Adipocyte (in vitro differentiated cells): ENCODE measurements around the gene RDH11.
A peak's percentile ranks its signal among the peaks of the same experiment; 100 is the strongest.

Experiments
- DNase-seq: peaks from one replicate; pipeline ENCODE4 v3.0.0-alpha.2; 2015; ENCODE audit warnings: low read depth
- H3K27me3 ChIP-seq: replicated peaks from 2 replicates; pipeline ENCODE4 v1.7.0; 2013; ENCODE audit warnings: mild to moderate bottlenecking, low read length, moderate library complexity; ENCODE audit not compliant: control insufficient read depth, insufficient read depth
- H3K36me3 ChIP-seq: 2 replicates; pipeline ENCODE4 v1.7.0; 2013; ENCODE audit warnings: low read length, mild to moderate bottlenecking, moderate library complexity; ENCODE audit not compliant: control insufficient read depth, insufficient read depth, severe bottlenecking
- H3K4me1 ChIP-seq: 2 replicates; pipeline ENCODE4 v1.7.0; 2013; ENCODE audit warnings: mild to moderate bottlenecking, low read length, moderate library complexity; ENCODE audit not compliant: control insufficient read depth, insufficient read depth
- H3K4me3 ChIP-seq: 2 replicates; pipeline ENCODE4 v1.7.0; 2013; ENCODE audit warnings: mild to moderate bottlenecking, low read length, moderate library complexity
- H3K9ac ChIP-seq: 2 replicates; pipeline ENCODE4 v1.7.0; 2013; ENCODE audit warnings: mild to moderate bottlenecking, low read length, moderate library complexity
- H3K9me3 ChIP-seq: 2 replicates; pipeline ENCODE4 v1.7.0; 2013; ENCODE audit warnings: mild to moderate bottlenecking, low read length, moderate library complexity; ENCODE audit not compliant: control insufficient read depth

The RDH11 gene

DNA sequence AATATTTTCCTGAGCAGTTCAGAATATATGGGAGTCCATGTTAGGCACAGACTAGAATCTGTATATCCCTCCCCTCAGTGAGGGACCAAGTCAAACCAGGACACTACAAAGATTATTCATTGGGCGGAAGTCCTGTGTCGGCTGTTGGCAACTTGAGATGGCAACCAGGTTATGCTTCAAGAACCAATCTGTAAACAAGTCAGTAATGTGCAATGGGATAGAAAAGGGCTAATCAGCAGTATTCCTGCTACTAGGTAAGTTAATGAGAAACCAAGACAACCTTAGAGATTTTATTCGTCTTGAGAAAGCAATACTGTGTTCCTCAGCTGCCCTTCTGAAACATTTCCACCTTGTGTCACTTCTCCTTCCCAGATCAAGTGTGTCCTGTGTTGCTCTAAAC, 49.4 kb downstream of the RDH11 start:
- Histone ChIP-seq H3K9me3 (no peaks in the 10 kb centered on the region), H3K27me3 (no peaks in the 10 kb centered on the region), H3K36me3 (peaks cover 56% of the 10 kb centered on the region), H3K4me3 (no peak overlapping the region), H3K4me1 (peaks cover 22% of the 10 kb centered on the region), H3K9ac (no peak overlapping the region)
- DNase-seq = no peak

DNA sequence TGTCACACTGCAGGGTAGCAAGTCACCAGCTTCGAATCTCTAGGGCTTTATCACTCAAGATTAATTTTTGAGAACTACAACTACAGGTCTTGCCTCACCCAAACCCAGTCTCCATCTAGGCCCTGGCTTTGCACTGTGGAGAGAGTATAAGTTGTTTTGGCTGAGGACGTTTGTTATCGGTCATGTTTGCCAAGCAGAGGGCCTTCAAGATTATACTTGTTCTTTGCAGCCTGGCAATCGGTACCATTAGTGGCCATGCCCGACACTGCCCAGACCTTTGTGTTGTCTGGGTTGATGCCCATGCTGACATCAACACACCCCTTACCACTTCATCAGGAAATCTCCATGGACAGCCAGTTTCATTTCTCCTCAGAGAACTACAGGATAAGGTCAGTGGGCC, 50.1 kb downstream of the RDH11 start:
- DNase-seq = no peak
- H3K9ac ChIP-seq = no peak overlapping the region
- H3K27me3 ChIP-seq = no peaks in the 10 kb centered on the region
- H3K36me3 ChIP-seq = peaks cover 49% of the 10 kb centered on the region
- H3K9me3 ChIP-seq = no peaks in the 10 kb centered on the region
- no peak overlapping the region for H3K4me3 ChIP-seq
- H3K4me1 ChIP-seq = peaks cover 14% of the 10 kb centered on the region

DNA sequence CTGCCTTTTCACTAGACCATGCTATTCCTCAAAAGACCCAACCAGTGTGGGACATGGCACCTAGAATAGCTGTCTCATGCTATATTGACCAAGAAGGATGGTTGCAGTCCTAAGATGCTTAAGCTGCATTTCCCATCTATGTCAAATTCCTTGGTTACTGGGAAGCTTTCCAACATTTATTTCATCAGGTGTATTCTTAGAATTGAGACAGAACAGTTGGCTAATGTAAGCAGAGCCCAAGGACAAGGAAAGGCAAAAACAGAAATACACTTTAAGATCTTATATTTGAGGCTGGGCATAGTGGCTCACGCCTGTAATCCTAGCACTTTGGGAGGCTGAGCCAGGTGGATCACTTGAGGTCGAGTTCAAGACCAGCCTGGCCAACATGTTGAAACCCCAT, 51.1 kb downstream of the RDH11 start:
- H3K4me1 ChIP-seq = peaks cover 6% of the 10 kb centered on the region
- peaks cover 39% of the 10 kb centered on the region for H3K36me3 ChIP-seq
- H3K9ac ChIP-seq = no peak overlapping the region
- H3K4me3 ChIP-seq = no peak overlapping the region
- no peaks in the 10 kb centered on the region for H3K27me3 ChIP-seq
- DNase-seq = peak; percentile 35
- H3K9me3 ChIP-seq = no peaks in the 10 kb centered on the region

DNA sequence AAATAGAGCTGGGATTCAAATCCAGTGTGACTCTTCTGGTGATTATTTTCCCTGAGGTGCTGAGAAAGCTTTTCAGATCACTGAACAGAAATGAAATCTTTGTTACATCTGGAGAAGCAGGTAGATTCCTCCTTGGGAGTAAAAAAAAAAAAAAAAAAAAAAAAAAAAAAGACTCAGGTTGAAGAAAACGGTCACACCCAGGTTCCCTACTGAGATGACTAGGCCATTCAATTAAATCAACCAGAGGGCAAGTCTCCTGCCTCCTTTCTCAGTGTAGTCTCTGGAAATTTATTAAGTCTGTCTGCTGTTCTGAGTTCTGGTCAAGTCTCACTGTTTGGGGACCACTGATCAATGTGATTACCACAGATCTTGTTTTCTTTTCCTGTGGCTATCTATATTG, 51.9 kb downstream of the RDH11 start:
- Histone ChIP-seq H3K4me1 (peaks cover 6% of the 10 kb centered on the region), H3K9me3 (no peaks in the 10 kb centered on the region), H3K36me3 (peaks cover 32% of the 10 kb centered on the region), H3K27me3 (no peaks in the 10 kb centered on the region), H3K9ac (no peak overlapping the region), H3K4me3 (no peak overlapping the region)
- DNase-seq = no peak

DNA sequence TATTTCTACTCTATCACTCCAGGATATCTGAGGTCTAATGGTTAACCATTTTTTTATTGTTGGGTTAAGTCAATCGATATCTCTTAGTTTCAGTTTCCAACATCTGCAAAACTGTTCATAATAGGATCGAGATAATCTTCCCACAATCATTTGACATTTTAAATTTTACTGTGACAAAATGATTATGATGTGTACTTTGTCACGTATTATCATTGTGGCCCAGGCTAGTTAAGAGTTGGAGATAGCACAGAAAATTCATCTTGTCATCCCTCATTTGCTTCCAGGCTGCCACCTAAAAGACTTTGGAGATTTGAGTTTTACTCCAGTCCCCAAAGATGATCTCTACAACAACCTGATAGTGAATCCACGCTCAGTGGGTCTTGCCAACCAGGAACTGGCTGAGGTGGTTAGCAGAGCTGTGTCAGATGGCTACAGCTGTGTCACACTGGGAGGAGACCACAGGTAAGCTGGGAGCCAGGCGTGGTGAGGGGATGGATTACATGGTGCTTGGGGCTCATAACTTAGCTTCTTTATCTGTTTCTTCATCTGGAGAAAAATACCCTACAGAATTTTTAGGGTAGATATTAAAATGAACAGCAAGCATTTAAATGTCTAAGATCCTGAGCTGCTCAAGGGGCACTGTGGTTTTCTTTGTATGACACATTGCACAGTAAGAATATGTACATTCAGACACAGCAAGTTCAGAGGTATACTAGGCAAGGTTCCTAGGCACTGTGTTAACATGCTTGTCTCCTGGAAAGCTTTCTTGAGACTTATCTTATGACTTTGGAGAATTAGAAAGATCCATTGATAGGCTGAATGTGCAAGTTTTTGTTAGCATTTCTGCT, 53.4 kb downstream of the RDH11 start:
- Histone ChIP-seq H3K4me3 (no peak overlapping the region), H3K36me3 (peaks cover 16% of the 10 kb centered on the region), H3K9ac (no peak overlapping the region), H3K9me3 (no peaks in the 10 kb centered on the region), H3K27me3 (no peaks in the 10 kb centered on the region), H3K4me1 (peaks cover 6% of the 10 kb centered on the region)
- no peak for DNase-seq

DNA sequence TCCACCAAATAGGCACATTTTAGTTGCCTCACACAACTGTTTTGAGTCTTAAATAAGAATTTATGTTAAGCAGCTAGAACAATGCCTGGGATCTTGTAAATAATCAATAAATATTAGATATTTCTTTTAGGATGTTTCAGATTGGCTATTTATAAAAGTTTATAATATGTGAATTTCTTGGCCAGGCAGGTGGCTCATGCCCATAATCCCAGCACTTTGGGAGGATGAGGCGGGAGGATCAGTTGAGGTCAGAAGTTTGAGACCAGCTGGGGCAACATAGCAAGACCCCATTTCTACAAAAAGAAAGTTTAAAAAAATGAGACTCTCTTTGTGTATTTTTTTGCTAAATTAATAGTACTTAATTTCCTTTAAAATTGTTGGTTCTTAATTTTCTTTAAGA, 54.1 kb downstream of the RDH11 start:
- Histone ChIP-seq H3K4me1 (peaks cover 9% of the 10 kb centered on the region), H3K9ac (no peak overlapping the region), H3K36me3 (peaks cover 10% of the 10 kb centered on the region), H3K27me3 (no peaks in the 10 kb centered on the region), H3K9me3 (no peaks in the 10 kb centered on the region), H3K4me3 (no peak overlapping the region)
- DNase-seq = no peak

DNA sequence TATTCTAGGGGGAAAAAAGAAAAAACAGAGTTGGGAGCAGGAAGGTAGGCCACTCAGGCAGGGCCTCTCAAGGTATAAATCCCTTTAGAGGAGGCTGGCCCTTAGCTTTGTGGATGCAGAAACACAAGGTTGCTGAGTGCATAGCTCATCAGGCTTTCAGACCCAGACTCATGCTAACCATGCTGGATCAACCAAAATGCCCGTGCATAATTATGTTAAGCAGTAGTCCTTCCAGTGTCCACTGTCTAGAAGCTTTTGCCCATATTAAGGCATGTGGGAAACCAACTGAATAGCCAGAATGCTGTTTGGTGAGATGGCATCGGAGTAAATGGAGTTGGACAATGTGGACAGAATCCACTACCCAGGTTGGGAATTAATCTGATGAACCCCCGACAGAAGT, 56.9 kb downstream of the RDH11 start:
- H3K27me3 ChIP-seq = no peaks in the 10 kb centered on the region

DNA sequence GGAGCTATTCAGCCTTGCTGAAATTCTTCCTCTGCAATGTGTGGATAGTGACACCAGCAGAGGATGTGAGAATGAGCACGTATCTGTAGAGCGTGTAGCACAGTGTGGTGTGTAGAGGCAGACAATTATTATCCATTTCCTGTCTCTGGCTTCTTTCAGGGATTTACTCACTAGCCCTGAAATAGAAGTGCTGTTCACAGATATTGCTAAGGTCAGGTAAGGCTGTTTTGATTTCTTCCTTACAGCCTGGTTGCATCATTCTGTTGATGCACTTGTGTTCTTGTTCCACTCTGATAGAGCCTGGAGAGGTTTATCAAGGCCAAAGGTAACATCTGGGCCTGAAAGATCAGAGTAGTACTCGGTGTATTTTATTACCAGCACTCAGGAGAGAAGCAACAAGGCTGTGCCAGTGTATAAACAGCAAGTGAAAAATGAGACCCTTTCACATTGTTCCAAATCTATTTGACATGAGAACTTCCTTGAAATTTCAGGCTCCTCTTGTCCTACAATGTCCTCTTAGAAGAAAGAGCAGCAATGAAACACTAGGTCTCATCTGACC, 59.1 kb downstream of the RDH11 start:
- Histone ChIP-seq H3K27me3 (no peaks in the 10 kb centered on the region), H3K4me3 (no peak overlapping the region), H3K9me3 (no peaks in the 10 kb centered on the region), H3K4me1 (peaks cover 8% of the 10 kb centered on the region), H3K36me3 (no peaks in the 10 kb centered on the region), H3K9ac (no peak overlapping the region)
- no peak for DNase-seq

More for the DNA sequence above, 56.9 kb downstream of the RDH11 start:
- H3K36me3 ChIP-seq = no peaks in the 10 kb centered on the region
- H3K9me3 ChIP-seq = no peaks in the 10 kb centered on the region
- H3K9ac ChIP-seq = no peak overlapping the region
- H3K4me1 ChIP-seq = peaks cover 8% of the 10 kb centered on the region
- no peak for DNase-seq
- no peak overlapping the region for H3K4me3 ChIP-seq

DNA sequence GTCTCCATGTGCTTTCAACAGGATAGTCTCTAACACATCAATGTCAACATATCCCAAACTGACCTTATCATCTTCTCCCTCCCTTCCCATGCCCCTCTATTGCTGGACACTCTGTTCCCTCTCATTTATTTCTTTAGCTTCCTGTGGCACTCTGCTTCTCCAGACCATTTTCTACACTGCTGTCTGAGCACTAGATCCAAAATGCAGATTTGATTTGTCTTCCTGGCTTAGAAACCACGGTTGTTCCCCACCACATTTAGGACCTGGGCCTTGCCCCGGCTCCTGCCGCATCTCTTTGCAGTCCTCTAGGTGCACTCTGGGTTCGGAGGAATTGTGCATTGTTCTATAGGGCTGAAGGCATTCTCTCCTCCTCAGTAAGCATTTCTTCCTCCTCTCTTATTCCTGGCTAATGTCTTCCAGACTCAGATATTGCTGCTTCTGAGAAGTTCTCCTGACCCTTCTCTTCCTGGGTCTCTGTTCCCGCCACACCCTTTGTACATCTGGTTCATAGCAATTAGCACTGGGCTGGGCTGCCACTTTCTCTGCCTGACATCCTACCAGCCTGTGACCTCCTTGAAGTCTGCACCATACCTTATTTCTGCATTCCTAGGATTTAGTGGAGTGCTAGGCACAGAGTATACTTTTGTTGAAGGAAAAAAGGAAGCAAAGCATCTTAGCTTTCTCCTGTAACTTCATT, 62.0 kb downstream of the RDH11 start:
- DNase-seq = no peak
- no peak overlapping the region for H3K4me3 ChIP-seq
- no peaks in the 10 kb centered on the region for H3K36me3 ChIP-seq
- peaks cover 8% of the 10 kb centered on the region for H3K4me1 ChIP-seq
- H3K9me3 ChIP-seq = no peaks in the 10 kb centered on the region
- no peaks in the 10 kb centered on the region for H3K27me3 ChIP-seq
- H3K9ac ChIP-seq = no peak overlapping the region

DNA sequence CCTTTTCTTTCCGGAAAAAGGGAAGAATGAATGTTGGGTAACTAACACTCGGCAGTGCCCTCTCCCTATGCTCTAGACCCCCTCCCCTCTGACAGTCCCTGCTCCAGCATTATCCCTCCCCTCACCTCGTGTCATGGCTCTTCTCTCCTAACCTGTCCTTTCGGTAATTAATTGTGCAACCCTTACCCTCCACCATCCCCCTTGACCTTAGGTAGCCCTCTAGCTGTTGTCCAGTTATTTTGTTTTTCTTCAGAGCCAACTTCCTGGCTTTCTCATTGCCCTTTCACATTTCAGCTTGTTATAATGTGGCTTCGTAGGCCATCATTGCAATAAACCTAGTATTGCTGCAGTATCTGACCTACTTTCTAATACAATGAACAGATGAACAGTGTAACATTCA, 64.6 kb downstream of the RDH11 start:
- Histone ChIP-seq H3K4me3 (no peak overlapping the region), H3K27me3 (no peaks in the 10 kb centered on the region), H3K9me3 (no peaks in the 10 kb centered on the region), H3K4me1 (no peaks in the 10 kb centered on the region), H3K36me3 (no peaks in the 10 kb centered on the region), H3K9ac (no peak overlapping the region)
- no peak for DNase-seq

DNA sequence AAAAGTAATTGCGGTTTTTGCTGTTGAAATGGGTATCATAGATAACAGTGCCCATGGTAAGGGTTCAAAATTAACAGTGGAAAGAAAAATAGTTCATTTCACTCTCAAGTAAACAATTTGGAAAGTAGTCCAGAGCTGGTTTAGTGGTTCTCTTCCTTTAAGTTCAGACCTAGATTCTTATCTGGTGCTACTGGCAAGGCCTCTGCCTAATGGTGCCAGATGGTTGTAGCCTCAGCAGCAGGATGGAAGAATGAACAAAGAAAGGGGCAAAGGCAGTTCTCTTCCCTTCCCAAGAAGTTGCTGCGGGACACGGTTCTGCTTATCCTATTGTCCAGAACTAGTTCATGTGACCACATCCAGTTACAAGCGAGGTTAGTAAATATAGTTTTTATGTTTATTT, 65.4 kb downstream of the RDH11 start:
- Histone ChIP-seq H3K9ac (no peak overlapping the region), H3K36me3 (no peaks in the 10 kb centered on the region), H3K4me3 (no peak overlapping the region), H3K27me3 (no peaks in the 10 kb centered on the region), H3K9me3 (no peaks in the 10 kb centered on the region), H3K4me1 (no peaks in the 10 kb centered on the region)
- no peak for DNase-seq
